ENCODE data around the gene KCTD17. TPM values are rescaled to one million over a fixed set of nuclear protein-coding genes. Genes with fewer than 3 reads are reported as not detected.

The KCTD17 gene
- polyA plus RNA-seq, 2 of the 4 experiments (the other 2 are of a cell fraction) = 18.7 to 37.1 TPM

GRCh38 chr22:37112084-37112728, 60.7 kb downstream of the KCTD17 start:
- CTCF ChIA-PET = no interaction called here
- TF ChIP-seq CBX8 (IDR thresholded peaks at IDR 0.05) (no peak), CEBPB (IDR thresholded peaks at IDR 0.05) (0 out of 4 replicates have a peak, but pooled peaks of 1 of the 2 experiments have one; percentile 7)
- Histone ChIP-seq H3K4me2 (no peak overlapping the region), H3K4me1 (no peaks in the 10 kb centered on the region), H3K4me3 (no peak overlapping the region), H3K27ac (no peak overlapping the region), H3K9me3 (no peaks in the 10 kb centered on the region)
- WGBS (ENCODE audit: missing lambda C conversion rate) = 72% methylated on average over 5 of the region's 12 CpGs
- DNase-seq (ENCODE audit: low read depth in 1 of 2, low spot score in 1 of 2) = no peak
- no peak for ATAC-seq
- POLR2A ChIA-PET = no interaction called here
- FAIRE-seq = no peak

Small RNA genes lying within 50 kb of the gene (small RNA-seq; reads per million reads assigned to genes)
- gene RF00019 = 0 reads per million in 6 experiments

Other genes with a start within 250 kb of the KCTD17 start
- gene PVALB, start 234.7 kb upstream of the KCTD17 start, polyA plus RNA-seq (2011; rRNA removed) = not detected in 2 replicates
- gene PVALB, start 234.7 kb upstream of the KCTD17 start, polyA plus RNA-seq (2017; fragmentation: RNase III; extraction: RNeasy Plus Mini Kit Qiagen cat#74134 plus additional on column Dnase treatment) = not detected in 3 replicates
- not detected in 2 replicates for gene NCF4, start 190.7 kb upstream of the KCTD17 start, polyA plus RNA-seq (2011; rRNA removed)
- gene NCF4, start 190.7 kb upstream of the KCTD17 start, polyA plus RNA-seq (2017; fragmentation: RNase III; extraction: RNeasy Plus Mini Kit Qiagen cat#74134 plus additional on column Dnase treatment) = not detected in 3 replicates
- not detected in 2 replicates for gene CSF2RB, start 138.1 kb upstream of the KCTD17 start, polyA plus RNA-seq (2011; rRNA removed)
- not detected in 3 replicates for gene CSF2RB, start 138.1 kb upstream of the KCTD17 start, polyA plus RNA-seq (2017; fragmentation: RNase III; extraction: RNeasy Plus Mini Kit Qiagen cat#74134 plus additional on column Dnase treatment)
- gene TST, start 32.3 kb upstream of the KCTD17 start, polyA plus RNA-seq (2011; rRNA removed) = 43.2 and 49.4 TPM in 2 replicates
- gene TST, start 32.3 kb upstream of the KCTD17 start, polyA plus RNA-seq (2017; fragmentation: RNase III; extraction: RNeasy Plus Mini Kit Qiagen cat#74134 plus additional on column Dnase treatment) = 36.4 to 50.1 TPM (median 49.4 TPM) in 3 replicates
- gene MPST, start 32.0 kb upstream of the KCTD17 start, polyA plus RNA-seq (2011; rRNA removed) = 40.6 and 44.2 TPM in 2 replicates
- gene MPST, start 32.0 kb upstream of the KCTD17 start, polyA plus RNA-seq (2017; fragmentation: RNase III; extraction: RNeasy Plus Mini Kit Qiagen cat#74134 plus additional on column Dnase treatment) = 55.4 to 63.3 TPM (median 61.8 TPM) in 3 replicates
- gene TMPRSS6, start 58.0 kb downstream of the KCTD17 start, polyA plus RNA-seq (2011; rRNA removed) = not detected in 2 replicates
- not detected in 3 replicates for gene TMPRSS6, start 58.0 kb downstream of the KCTD17 start, polyA plus RNA-seq (2017; fragmentation: RNase III; extraction: RNeasy Plus Mini Kit Qiagen cat#74134 plus additional on column Dnase treatment)
- 0.05 and 0.14 TPM in 2 replicates for gene IL2RB, start 98.2 kb downstream of the KCTD17 start, polyA plus RNA-seq (2011; rRNA removed)
- gene IL2RB, start 98.2 kb downstream of the KCTD17 start, polyA plus RNA-seq (2017; fragmentation: RNase III; extraction: RNeasy Plus Mini Kit Qiagen cat#74134 plus additional on column Dnase treatment) = 0.04 to 0.17 TPM (median 0.05 TPM) in 3 replicates
- gene C1QTNF6, start 136.5 kb downstream of the KCTD17 start, polyA plus RNA-seq (2011; rRNA removed) = 18.6 and 24.7 TPM in 2 replicates
- 17.6 to 26.7 TPM (median 24.5 TPM) in 3 replicates for gene C1QTNF6, start 136.5 kb downstream of the KCTD17 start, polyA plus RNA-seq (2017; fragmentation: RNase III; extraction: RNeasy Plus Mini Kit Qiagen cat#74134 plus additional on column Dnase treatment)
- not detected in 2 replicates for gene SSTR3, start 160.7 kb downstream of the KCTD17 start, polyA plus RNA-seq (2011; rRNA removed)
- gene SSTR3, start 160.7 kb downstream of the KCTD17 start, polyA plus RNA-seq (2017; fragmentation: RNase III; extraction: RNeasy Plus Mini Kit Qiagen cat#74134 plus additional on column Dnase treatment) = not detected in 3 replicates
- gene RAC2, start 192.5 kb downstream of the KCTD17 start, polyA plus RNA-seq (2011; rRNA removed) = 0.12 TPM in 1 of 2 replicates, not detected in the other
- 0.05 to 0.07 TPM (median 0.05 TPM) in 3 replicates for gene RAC2, start 192.5 kb downstream of the KCTD17 start, polyA plus RNA-seq (2017; fragmentation: RNase III; extraction: RNeasy Plus Mini Kit Qiagen cat#74134 plus additional on column Dnase treatment)
- gene CYTH4, start 230.8 kb downstream of the KCTD17 start, polyA plus RNA-seq (2011; rRNA removed) = 0.03 and 0.05 TPM in 2 replicates
- gene CYTH4, start 230.8 kb downstream of the KCTD17 start, polyA plus RNA-seq (2017; fragmentation: RNase III; extraction: RNeasy Plus Mini Kit Qiagen cat#74134 plus additional on column Dnase treatment) = 0.10 to 0.24 TPM (median 0.15 TPM) in 3 replicates

Data from A549 (cell line).